Mucosa of stomach (tissue), 1 donor: Measurements from ENCODE around the gene CAPG.

Source experiments
- H3K27me3 ChIP-seq: one replicate; pipeline ENCODE4 v1.7.0; 2013; ENCODE audit warnings: mild to moderate bottlenecking, low read length; ENCODE audit not compliant: control insufficient read depth, insufficient read depth
- H3K36me3 ChIP-seq: one replicate; pipeline ENCODE4 v1.7.0; 2013; ENCODE audit warnings: low read length; ENCODE audit not compliant: control insufficient read depth, insufficient read depth
- H3K4me1 ChIP-seq: one replicate; pipeline ENCODE4 v1.7.0; 2013; ENCODE audit warnings: mild to moderate bottlenecking, low read length; ENCODE audit not compliant: control insufficient read depth, insufficient read depth
- H3K4me3 ChIP-seq: one replicate; pipeline ENCODE4 v1.7.0; 2013; ENCODE audit warnings: low read length
- H3K9ac ChIP-seq: one replicate; pipeline ENCODE4 v1.7.0; 2013; ENCODE audit warnings: mild to moderate bottlenecking, low read length, moderate library complexity
- H3K9me3 ChIP-seq: one replicate; pipeline ENCODE4 v1.7.0; 2013; ENCODE audit warnings: mild to moderate bottlenecking, low read length, moderate library complexity; ENCODE audit not compliant: control insufficient read depth
- donor health status: Pancreatic carcinoma.

The CAPG gene

DNA sequence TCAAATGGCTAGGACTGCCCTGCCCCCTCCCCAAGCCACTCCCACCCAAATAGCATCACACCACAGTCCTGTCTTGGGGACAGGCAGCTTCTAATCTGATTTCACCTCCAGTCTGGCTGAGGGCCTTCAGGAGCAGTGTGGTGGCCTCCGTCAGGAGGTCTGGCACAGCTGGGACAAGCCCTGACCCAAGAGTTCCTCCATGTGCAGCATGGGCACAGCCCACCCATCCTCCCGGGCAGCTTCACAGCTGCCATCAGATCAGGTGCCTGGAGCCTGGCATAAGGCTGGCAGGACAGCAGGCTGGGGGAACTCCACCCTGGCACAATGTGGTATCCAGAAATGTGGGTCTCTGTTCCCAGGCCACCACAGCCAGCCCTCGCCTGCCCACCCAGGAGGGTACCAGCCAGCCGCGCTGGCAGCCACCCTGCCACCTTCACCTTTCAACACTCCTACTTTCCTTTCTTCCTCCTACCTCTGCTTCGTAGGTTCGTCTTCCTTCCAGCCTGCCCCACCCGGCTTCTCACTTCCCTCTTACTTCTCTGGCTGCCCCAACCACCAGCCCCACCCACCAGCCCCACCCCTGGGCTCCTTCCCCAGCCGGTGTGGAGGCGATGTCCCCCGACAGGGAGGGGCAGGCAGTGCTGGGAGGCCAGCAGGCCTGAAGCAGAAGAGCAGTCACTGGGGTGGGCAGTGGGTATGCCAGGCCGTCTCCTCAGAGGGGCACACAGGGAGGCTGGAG lies at the start of gene CAPG:
CAPG (minus strand) TSS at position 522 of the 739 bp plus-strand sequence. CDS start 8,221 bp downstream, outside the sequence.
- Histone ChIP-seq H3K9ac (peak within 1 kb of the TSS; percentile 44), H3K4me1 (peaks cover 33% of the 10 kb centered on the region), H3K9me3 (no peaks in the 10 kb centered on the region), H3K27me3 (no peaks in the 10 kb centered on the region), H3K36me3 (no peaks in the 10 kb centered on the region), H3K4me3 (no peak within 1 kb of the TSS)

GRCh38 chr2:85459771-85460170 lies 49.6 kb upstream of the CAPG start:
- no peaks in the 10 kb centered on the region for H3K27me3 ChIP-seq
- no peaks in the 10 kb centered on the region for H3K36me3 ChIP-seq

GRCh38 chr2:85458601-85459563 lies 48.7 kb upstream of the CAPG start:
- H3K4me1 ChIP-seq = peaks cover 29% of the 10 kb centered on the region
- H3K9ac ChIP-seq = no peak overlapping the region
- no peaks in the 10 kb centered on the region for H3K36me3 ChIP-seq
- H3K27me3 ChIP-seq = no peaks in the 10 kb centered on the region
- H3K4me3 ChIP-seq = no peak overlapping the region
- H3K9me3 ChIP-seq = no peaks in the 10 kb centered on the region

More at GRCh38 chr2:85459771-85460170, 49.6 kb upstream of the CAPG start:
- H3K4me3 ChIP-seq = no peak overlapping the region
- H3K9me3 ChIP-seq = no peaks in the 10 kb centered on the region
- no peak overlapping the region for H3K9ac ChIP-seq
- peaks cover 29% of the 10 kb centered on the region for H3K4me1 ChIP-seq

- Histone ChIP-seq H3K9me3 (no peaks in the 10 kb centered on the region), H3K27me3 (no peaks in the 10 kb centered on the region), H3K9ac (no peak overlapping the region), H3K4me3 (no peak overlapping the region), H3K4me1 (peaks cover 29% of the 10 kb centered on the region), H3K36me3 (no peaks in the 10 kb centered on the region)
Measured at GRCh38 chr2:85457877-85458316, 47.7 kb upstream of the CAPG start.

- Histone ChIP-seq H3K27me3 (no peaks in the 10 kb centered on the region), H3K36me3 (no peaks in the 10 kb centered on the region), H3K4me3 (no peak overlapping the region), H3K4me1 (peaks cover 27% of the 10 kb centered on the region), H3K9me3 (no peaks in the 10 kb centered on the region), H3K9ac (no peak overlapping the region)
Measured at GRCh38 chr2:85457043-85457442, 46.9 kb upstream of the CAPG start.

DNA sequence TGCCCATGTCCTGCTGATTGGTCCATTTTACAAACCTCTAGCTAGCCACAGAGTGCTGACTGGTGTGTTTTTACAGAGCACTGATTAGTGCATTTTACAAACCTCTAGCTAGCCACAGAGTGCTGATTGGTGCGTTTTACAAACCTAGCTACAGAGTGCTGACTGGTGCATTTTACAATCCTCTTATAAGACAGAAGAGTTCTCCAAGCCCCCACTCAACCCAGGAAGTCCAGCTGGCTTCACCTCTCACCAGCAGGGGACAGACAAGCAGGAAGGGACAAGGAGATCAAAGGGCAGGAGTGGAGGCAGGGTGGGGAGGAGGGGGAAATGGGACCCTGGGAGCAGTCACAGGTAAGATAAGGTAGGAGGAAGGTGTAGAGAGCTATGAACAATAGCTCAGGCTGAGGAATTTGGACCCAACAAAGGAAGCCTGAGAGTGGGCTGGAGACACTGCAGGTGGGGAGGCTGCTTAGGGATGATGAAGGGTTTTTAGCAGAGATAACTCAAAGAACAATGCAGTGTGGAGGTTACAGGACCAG lies 45.5 kb upstream of the CAPG start:
- Histone ChIP-seq H3K9me3 (no peaks in the 10 kb centered on the region), H3K4me3 (no peak overlapping the region), H3K4me1 (peaks cover 27% of the 10 kb centered on the region), H3K27me3 (no peaks in the 10 kb centered on the region), H3K36me3 (no peaks in the 10 kb centered on the region), H3K9ac (no peak overlapping the region)

DNA sequence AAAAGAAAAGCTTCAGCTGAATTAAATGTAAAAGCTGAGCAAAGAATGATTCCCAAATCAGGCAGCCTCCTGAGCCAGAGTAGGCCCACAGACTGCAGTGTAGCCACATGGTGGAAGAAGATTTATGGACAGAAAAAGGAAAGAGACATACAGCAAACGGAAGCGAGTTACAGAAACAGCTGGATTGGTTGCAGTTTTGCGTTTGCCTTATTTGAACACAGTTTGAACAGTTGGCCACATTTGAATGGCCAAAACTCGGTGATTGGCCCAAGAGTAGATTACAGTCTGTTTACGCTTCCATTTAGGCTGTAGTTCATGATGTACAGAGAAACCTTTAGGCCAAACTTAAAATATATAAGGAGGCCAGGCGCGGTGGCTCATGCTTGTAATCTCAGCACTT lies 43.4 kb upstream of the CAPG start:
- H3K27me3 ChIP-seq = no peaks in the 10 kb centered on the region
- no peaks in the 10 kb centered on the region for H3K36me3 ChIP-seq
- no peak overlapping the region for H3K9ac ChIP-seq
- H3K4me1 ChIP-seq = peaks cover 28% of the 10 kb centered on the region
- no peak overlapping the region for H3K4me3 ChIP-seq
- no peaks in the 10 kb centered on the region for H3K9me3 ChIP-seq

DNA sequence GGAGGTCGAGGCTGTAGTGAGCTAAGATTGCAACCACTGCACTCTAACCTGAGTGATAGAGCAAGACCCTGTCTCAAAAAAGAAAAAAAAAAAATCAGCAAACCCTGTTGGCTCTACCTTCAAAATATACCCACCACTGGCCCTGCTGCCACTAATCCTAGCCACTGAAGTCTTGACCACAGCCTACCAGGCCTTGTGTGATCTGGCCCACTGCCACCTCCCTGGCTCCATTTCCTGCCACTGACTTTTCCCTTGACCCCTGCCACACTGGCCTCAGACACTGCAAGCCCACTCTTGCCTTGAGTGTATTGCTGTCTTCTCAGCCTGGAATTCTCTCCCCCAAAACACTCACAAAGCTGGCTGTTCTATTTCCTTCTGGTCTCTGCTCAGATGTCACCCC lies 42.1 kb upstream of the CAPG start:
- no peak overlapping the region for H3K4me3 ChIP-seq
- no peak overlapping the region for H3K9ac ChIP-seq
- no peaks in the 10 kb centered on the region for H3K9me3 ChIP-seq
- H3K4me1 ChIP-seq = peaks cover 22% of the 10 kb centered on the region
- no peaks in the 10 kb centered on the region for H3K36me3 ChIP-seq
- H3K27me3 ChIP-seq = no peaks in the 10 kb centered on the region

- H3K9ac ChIP-seq = no peak overlapping the region
- no peaks in the 10 kb centered on the region for H3K27me3 ChIP-seq
- no peaks in the 10 kb centered on the region for H3K36me3 ChIP-seq
- H3K4me3 ChIP-seq = no peak overlapping the region
- H3K9me3 ChIP-seq = no peaks in the 10 kb centered on the region
- peaks cover 12% of the 10 kb centered on the region for H3K4me1 ChIP-seq
Measured at GRCh38 chr2:85449214-85449588, 39.0 kb upstream of the CAPG start.

DNA sequence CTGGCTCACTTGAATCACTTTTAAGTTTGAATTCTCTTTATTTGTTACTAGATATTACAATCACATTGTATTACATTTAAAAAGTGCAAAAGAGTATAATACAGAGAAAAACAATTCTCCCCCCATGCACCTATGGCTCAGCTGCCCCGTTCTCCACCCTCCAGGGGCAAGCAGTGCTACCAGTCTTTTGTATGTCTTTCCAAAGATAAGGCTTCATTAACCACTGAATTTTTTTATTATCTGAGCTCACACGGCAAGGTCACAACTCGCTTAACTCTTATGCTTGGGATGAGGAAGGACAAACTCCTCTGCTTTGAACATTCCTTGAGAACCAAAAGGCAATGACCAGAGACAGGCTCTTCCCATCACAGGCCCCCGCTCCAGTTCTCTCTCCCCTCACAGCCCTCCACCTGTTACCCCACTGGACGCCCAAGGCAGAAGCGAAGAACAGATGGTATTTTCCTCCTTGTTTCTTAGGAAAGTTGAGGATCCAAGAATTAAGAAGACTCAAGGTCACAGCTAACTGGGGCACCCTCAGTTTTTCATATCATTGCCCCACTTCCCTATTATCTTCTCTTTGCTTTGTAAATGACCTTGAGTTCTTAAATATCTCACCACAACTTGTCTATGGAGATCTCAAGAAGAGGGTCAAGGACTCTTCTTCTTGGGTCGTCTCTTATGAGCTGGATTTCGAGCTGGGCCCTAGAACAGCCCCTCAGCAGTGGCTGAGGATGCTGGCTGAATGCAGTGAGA lies 38.5 kb upstream of the CAPG start:
- Histone ChIP-seq H3K4me3 (no peak overlapping the region), H3K9me3 (no peaks in the 10 kb centered on the region), H3K27me3 (no peaks in the 10 kb centered on the region), H3K4me1 (peaks cover 12% of the 10 kb centered on the region), H3K9ac (no peak overlapping the region), H3K36me3 (no peaks in the 10 kb centered on the region)

GRCh38 chr2:85447222-85447585 lies 37.0 kb upstream of the CAPG start:
- H3K9me3 ChIP-seq = no peaks in the 10 kb centered on the region
- H3K27me3 ChIP-seq = no peaks in the 10 kb centered on the region
- H3K9ac ChIP-seq = no peak overlapping the region
- H3K4me3 ChIP-seq = no peak overlapping the region
- H3K4me1 ChIP-seq = peaks cover 12% of the 10 kb centered on the region
- H3K36me3 ChIP-seq = no peaks in the 10 kb centered on the region
